H1 (cell line): ENCODE measurements around the gene COQ5. TPM values are rescaled to one million over a fixed set of nuclear protein-coding genes. Genes with fewer than 3 reads are reported as not detected.

Source experiments
- CTCF ChIA-PET: fragments of 300-600 bp; sonication (Branson Sonifier 250); formaldehyde crosslinking; loops from one replicate; lab custom pipeline; 2021; ENCODE audit not compliant: partially characterized antibody; lab: Charles Lee
- POLR2A ChIA-PET: fragments of 300-600 bp; sonication (Branson Sonifier 250); formaldehyde crosslinking; loops from one replicate; lab custom pipeline; 2021; ENCODE audit warnings: inconsistent platforms; ENCODE audit not compliant: partially characterized antibody; lab: Charles Lee
- DNase-seq, 2 experiments: peaks; one replicate each; pipeline versions ENCODE4 v3.0.0 to v3.0.0-alpha.2; 2010 to 2022; ENCODE audit warnings: low spot score in 2 of 2, low read depth in 1 of 2, mixed read lengths in 1 of 2
- FAIRE-seq: peaks from 2 replicates; lab custom pipeline; 2011; peaks lifted over from hg19 to GRCh38; lab: Jason Lieb, UNC
- H2AFZ ChIP-seq: 2 replicates; pipeline ENCODE4 v1.8.1; 2012; ENCODE audit warnings: low read length, inconsistent platforms
- H2AK5ac ChIP-seq: 2 replicates; pipeline ENCODE4 v1.6.1; 2013; ENCODE audit warnings: low read depth, low read length
- H2BK120ac ChIP-seq: replicated peaks from 2 replicates; pipeline ENCODE3; 2013; ENCODE audit warnings: low read depth, low read length, inconsistent platforms
- H2BK12ac ChIP-seq: 2 replicates; pipeline ENCODE4 v1.6.1; 2013; ENCODE audit warnings: low read depth, low read length
- H2BK15ac ChIP-seq: 2 replicates; pipeline ENCODE4 v1.6.1; 2013; ENCODE audit warnings: low read length
- H2BK20ac ChIP-seq: 2 replicates; pipeline ENCODE4 v1.6.1; 2013; ENCODE audit warnings: low read length
- H2BK5ac ChIP-seq: 2 replicates; pipeline ENCODE4 v1.6.1; 2013; ENCODE audit warnings: low read depth, low read length
- H3K14ac ChIP-seq: 2 replicates; pipeline ENCODE4 v1.6.1; 2013; ENCODE audit warnings: inconsistent platforms; ENCODE audit not compliant: insufficient read length
- H3K18ac ChIP-seq: 2 replicates; pipeline ENCODE4 v1.6.1; 2013; ENCODE audit warnings: low read length; ENCODE audit errors: extremely low read depth
- H3K23ac ChIP-seq: 2 replicates; pipeline ENCODE4 v1.6.1; 2013; ENCODE audit warnings: inconsistent platforms; ENCODE audit not compliant: insufficient read length
- H3K23me2 ChIP-seq: 2 replicates; pipeline ENCODE4 v1.6.1; 2013; ENCODE audit warnings: low read depth, low read length
- H3K27ac ChIP-seq: 2 replicates; pipeline ENCODE4 v1.6.1; 2011; ENCODE audit warnings: low read depth, low read length, inconsistent platforms
- H3K27me3 ChIP-seq, 4 experiments: replicated peaks in 1 of 4; 1 replicate in 1 of 4; 2 replicates in 3 of 4; pipeline versions ENCODE4 v1.6.1 to v1.8.1; 2011 to 2013; ENCODE audit warnings: low read length in 3 of 4, mild to moderate bottlenecking in 3 of 4, inconsistent platforms in 2 of 4, mixed read lengths in 2 of 4, moderate library complexity in 1 of 4; ENCODE audit not compliant: control insufficient read depth in 3 of 4, insufficient read depth in 3 of 4; ENCODE audit errors: extremely low read depth in 1 of 4
- H3K36me3 ChIP-seq, 4 experiments: 2 replicates each; pipeline versions ENCODE4 v1.6.1 to v1.8.1; 2011 to 2013; ENCODE audit warnings: mild to moderate bottlenecking in 4 of 4, low read length in 3 of 4, moderate library complexity in 2 of 4, control low read depth in 1 of 4, inconsistent platforms in 1 of 4; ENCODE audit not compliant: insufficient read depth in 4 of 4, control insufficient read depth in 2 of 4
- H3K4ac ChIP-seq: replicated peaks from 2 replicates; pipeline ENCODE3; 2013; ENCODE audit warnings: low read length, low read depth, mixed read lengths, inconsistent platforms; ENCODE audit not compliant: insufficient read length
- H3K4me1 ChIP-seq, 4 experiments: replicated peaks in 1 of 4; 1 replicate in 1 of 4; 2 replicates in 3 of 4; pipeline versions ENCODE4 v1.6.1 to v1.8.1; 2011 to 2013; ENCODE audit warnings: low read length in 3 of 4, inconsistent platforms in 2 of 4, mixed read lengths in 1 of 4; ENCODE audit not compliant: insufficient read depth in 4 of 4, control insufficient read depth in 3 of 4
- H3K4me2 ChIP-seq, 2 experiments: 2 replicates each; pipeline versions ENCODE4 v1.6.1 to v1.8.1; 2011 to 2013; ENCODE audit warnings: low read depth in 2 of 2, low read length in 2 of 2, control low read depth in 1 of 2, inconsistent platforms in 1 of 2, mild to moderate bottlenecking in 1 of 2; ENCODE audit not compliant: insufficient read depth in 1 of 2
- H3K4me3 ChIP-seq, 4 experiments: fragments of 200-600, 300-600 bp in 1 of 4; sonication (generic), shearing (Covaris generic), sonication (Bioruptor Twin) in 1 of 4; 2 replicates each; pipeline versions ENCODE4 v1.5.1 to v1.8.1; 2011 to 2016; ENCODE audit warnings: low read length in 4 of 4, low read depth in 3 of 4, control low read depth in 2 of 4, inconsistent platforms in 2 of 4, mild to moderate bottlenecking in 2 of 4, mixed read lengths in 1 of 4, moderate library complexity in 1 of 4; ENCODE audit not compliant: insufficient read depth in 2 of 4; ENCODE audit errors: extremely low read depth in 1 of 4
- H3K56ac ChIP-seq: replicated peaks from 2 replicates; pipeline ENCODE3; 2013; ENCODE audit warnings: low read depth, mild to moderate bottlenecking, mixed read lengths, low read length, inconsistent platforms; ENCODE audit not compliant: insufficient read length
- H3K79me1 ChIP-seq: 2 replicates; pipeline ENCODE4 v1.6.1; 2013; ENCODE audit warnings: low read depth, low read length, control low read depth
- H3K79me2 ChIP-seq, 2 experiments: 2 replicates each; pipeline versions ENCODE4 v1.6.1 to v1.8.1; 2012 to 2013; ENCODE audit warnings: low read length in 2 of 2, mild to moderate bottlenecking in 2 of 2, inconsistent platforms in 1 of 2; ENCODE audit not compliant: insufficient read depth in 2 of 2, control insufficient read depth in 1 of 2
- H3K9ac ChIP-seq, 4 experiments: replicated peaks in 1 of 4; 1 replicate in 1 of 4; 2 replicates in 3 of 4; pipeline versions ENCODE4 v1.6.1 to v1.8.1; 2011 to 2013; ENCODE audit warnings: low read depth in 3 of 4, low read length in 3 of 4, control low read depth in 2 of 4, mild to moderate bottlenecking in 2 of 4, moderate library complexity in 2 of 4, inconsistent platforms in 1 of 4; ENCODE audit errors: extremely low read depth in 1 of 4
- H3K9me3 ChIP-seq, 2 experiments: 2 replicates each; pipeline versions ENCODE4 v1.6.1 to v1.8.1; 2012 to 2013; ENCODE audit warnings: mild to moderate bottlenecking in 2 of 2, moderate library complexity in 2 of 2, control low read depth in 1 of 2, inconsistent platforms in 1 of 2, low read depth in 1 of 2, low read length in 1 of 2, mixed read lengths in 1 of 2; ENCODE audit not compliant: insufficient read depth in 2 of 2
- H4K20me1 ChIP-seq, 2 experiments: replicated peaks in 1 of 2; 2 replicates each; pipeline versions ENCODE3 to v1.8.1; 2011 to 2013; ENCODE audit warnings: inconsistent platforms in 2 of 2, low read length in 2 of 2, mild to moderate bottlenecking in 1 of 2; ENCODE audit not compliant: insufficient read depth in 2 of 2, control insufficient read depth in 1 of 2
- H4K5ac ChIP-seq: 2 replicates; pipeline ENCODE4 v1.6.1; 2013; ENCODE audit warnings: low read length, low read depth, mixed read lengths, inconsistent platforms; ENCODE audit not compliant: insufficient read length
- H4K8ac ChIP-seq: 2 replicates; pipeline ENCODE4 v1.8.0; 2013; ENCODE audit warnings: mild to moderate bottlenecking, moderate library complexity, low read length, inconsistent platforms; ENCODE audit not compliant: insufficient read depth; ENCODE audit errors: extremely low read depth
- H4K91ac ChIP-seq: replicated peaks from 2 replicates; pipeline ENCODE3; 2013; ENCODE audit warnings: low read length, mixed read lengths, inconsistent platforms; ENCODE audit not compliant: insufficient read length
- ATF3 ChIP-seq: IDR thresholded peaks from 2 replicates; pipeline ENCODE4 v1.6.1; 2011; ENCODE audit warnings: low read depth, mild to moderate bottlenecking, low read length; ENCODE audit not compliant: insufficient read depth
- POLR2AphosphoS5 ChIP-seq: IDR thresholded peaks from 2 replicates; pipeline ENCODE4 v1.6.1; 2011; ENCODE audit warnings: low read depth, low read length
- POU5F1 ChIP-seq: IDR thresholded peaks from 2 replicates; pipeline ENCODE4 v1.6.1; 2011; ENCODE audit warnings: low read depth, mild to moderate bottlenecking, low read length, moderate library complexity
- RBBP5 ChIP-seq: IDR thresholded peaks from 2 replicates; pipeline ENCODE4 v1.7.1; 2012; ENCODE audit warnings: low read depth, mild to moderate bottlenecking, inconsistent platforms, low read length, moderate library complexity, borderline replicate concordance
- SAP30 ChIP-seq: fragments of 300-600 bp; sonication (generic); IDR thresholded peaks from 2 replicates; pipeline ENCODE4 v1.7.1; 2012; ENCODE audit warnings: low read length, moderate library complexity, mild to moderate bottlenecking, inconsistent platforms; ENCODE audit not compliant: insufficient read depth, insufficient replicate concordance
- SIN3A ChIP-seq, 2 experiments: IDR thresholded peaks in 1 of 2; conservative IDR thresholded peaks in 1 of 2; 2 replicates each; pipeline ENCODE4 v1.6.1; 2011 to 2012; ENCODE audit warnings: low read length in 2 of 2, improper control_type of control experiment in 1 of 2, low read depth in 1 of 2, mild to moderate bottlenecking in 1 of 2
- SP1 ChIP-seq: IDR thresholded peaks from 2 replicates; pipeline ENCODE4 v1.6.1; 2011; ENCODE audit warnings: low read depth, low read length
- TAF1 ChIP-seq: IDR thresholded peaks from 2 replicates; pipeline ENCODE4 v1.6.1; 2011; ENCODE audit warnings: mild to moderate bottlenecking, low read depth, low read length
- TAF7 ChIP-seq: optimal IDR thresholded peaks from 2 replicates; pipeline ENCODE3; 2011; ENCODE audit warnings: low read depth, mild to moderate bottlenecking, inconsistent platforms, low read length, moderate library complexity, borderline replicate concordance
- TBP ChIP-seq: IDR thresholded peaks from 2 replicates; pipeline ENCODE4 v1.6.1; 2011; ENCODE audit warnings: low read depth, low read length, improper control_type of control experiment
- TCF12 ChIP-seq: IDR thresholded peaks from 2 replicates; pipeline ENCODE4 v1.6.1; 2011; ENCODE audit warnings: low read depth, mild to moderate bottlenecking, low read length
- WGBS, 2 experiments: shearing (Covaris generic) in 1 of 2; methylation state at CpG; one replicate each; pipeline versions ENCODE4 v1.1.6 to v1.1.7; 2013 to 2015; ENCODE audit warnings: low lambda C conversion rate in 2 of 2, mixed read lengths in 2 of 2, inconsistent platforms in 1 of 2, low coverage in 1 of 2, missing lambda C conversion rate in 1 of 2; ENCODE audit not compliant: insufficient replicate concordance in 2 of 2, insufficient coverage in 1 of 2, insufficient read length in 1 of 2; ENCODE audit errors: extremely low coverage in 1 of 2, missing lambda C conversion rate in 1 of 2; 5-methylcytosine and 5-hydroxymethylcytosine counted together
- polyA plus RNA-seq, 7 experiments: library from polyadenylated mRNA; depleted of rRNA in 3 of 7; stranded (reverse) in 5 of 7; unstranded in 2 of 7; fragments of >200 nt in 5 of 7; fragments of 200-250 nt in 2 of 7; gene quantifications; 1 replicate in 5 of 7; 2 replicates in 1 of 7; 4 replicates in 1 of 7; pipeline versions ENCODE4 v1.2.1 to v1.2.3, GENCODE V29; 2011 to 2013; ENCODE audit warnings: missing spikeins in 2 of 7, mixed read lengths in 2 of 7
- total RNA-seq: library from RNA; stranded (reverse); fragmentation: NEBNext Ultra II Directional; extraction: Animal tissue kit (Norgen Biotek cat#: 25700); gene quantifications from 2 replicates; pipeline ENCODE4 v1.2.1, GENCODE V29; 2021

Gene COQ5
- total and polyA plus RNA-seq, 2 of the 8 experiments (the other 6 are each of a cell fraction or from before 2014, with no cell fraction given) = 35.1 to 35.8 TPM

GRCh38 chr12:120468325-120468820 lies 60.6 kb downstream of the COQ5 start:
- peaks cover 3% of the 10 kb centered on the region for H3K79me1 ChIP-seq
- H3K9me3 ChIP-seq = no peaks in the 10 kb centered on the region
- peak overlapping the region; percentile 20 for H3K4ac ChIP-seq
- H2AFZ ChIP-seq = no peak overlapping the region
- H3K18ac ChIP-seq = peak overlapping the region; percentile 73; the same call in 1 of the 2 replicates
- 11% methylated on average over 23 of the region's 23 CpGs; no CpG with 5 or more reads in 1 of the 2 experiments for WGBS, 2 experiments
- no peak overlapping the region for H2BK120ac ChIP-seq
- DNase-seq (peak in 1 of 2 experiments; percentile 59), FAIRE-seq (no peak)
- H4K91ac ChIP-seq = no peak overlapping the region
- no peak overlapping the region for H2BK20ac ChIP-seq
- H2BK5ac ChIP-seq = 0 out of 2 replicates have a peak overlapping the region, but pooled peaks have one; percentile 64
- no peaks in the 10 kb centered on the region for H3K27me3 ChIP-seq
- no peak overlapping the region for H3K14ac ChIP-seq
- peaks cover 22 to 30% (median 24%) of the 10 kb centered on the region in 4 experiments for H3K36me3 ChIP-seq
- CTCF ChIA-PET = interaction anchor here (0.6 to 9.3 kb wide), 19 partner anchors 12 to 233 kb away, joined by 3 to 152 read pairs (median 4); partner anchors contain the start of genes COX6A1, DYNLL1, GATC and PLA2G1B
- H3K56ac ChIP-seq = peak overlapping the region; percentile 34
- H2BK15ac ChIP-seq = no peak overlapping the region
- H3K4me3 ChIP-seq = peak overlapping the region; percentile 76 to 97 (median 78)
- H3K23ac ChIP-seq = no peak overlapping the region
- H4K20me1 ChIP-seq = peaks cover 10 to 18% of the 10 kb centered on the region in 2 experiments
- H4K8ac ChIP-seq = no peak overlapping the region; the same call in 1 of the 2 replicates
- peaks cover 0 to 49% of the 10 kb centered on the region in 2 experiments; a peak in 3 of 4 replicates for H3K79me2 ChIP-seq
- POLR2A ChIA-PET = interaction anchor here (0.6 to 18.7 kb wide), 26 partner anchors 8 to 449 kb away, joined by 3 to 365 read pairs (median 4); partner anchors contain the start of genes COX6A1, DYNLL1, GATC and RNF10
- peak overlapping the region; percentile 57 to 75 (median 69); a peak in 5 of 7 replicates for H3K9ac ChIP-seq
- no peak overlapping the region for H4K5ac ChIP-seq
- peaks cover 0 to 5% (median 0%) of the 10 kb centered on the region in 4 experiments; a peak in 2 of 7 replicates for H3K4me1 ChIP-seq
- no peak overlapping the region for H2AK5ac ChIP-seq
- peak overlapping the region; percentile 78 to 83 for H3K4me2 ChIP-seq
- peak overlapping the region; percentile 72; the same call in 1 of the 2 replicates for H3K27ac ChIP-seq
- no peak overlapping the region for H2BK12ac ChIP-seq
- H3K23me2 ChIP-seq = peaks cover 5% of the 10 kb centered on the region
- TF ChIP-seq SP1 = peak; percentile 86
- TF ChIP-seq POLR2AphosphoS5 = 0 out of 2 replicates have a peak, but pooled peaks have one; percentile 22
- TF ChIP-seq TAF7 = no peak
- 0 out of 2 replicates have a peak, but pooled peaks have one; percentile 20 for TF ChIP-seq TCF12
- 0 out of 2 replicates have a peak, but pooled peaks have one; percentile 11 for TF ChIP-seq RBBP5
- TF ChIP-seq POU5F1 = no peak
- TF ChIP-seq ATF3 = no peak
- TF ChIP-seq TBP = 0 out of 2 replicates have a peak, but pooled peaks have one; percentile 35
- TF ChIP-seq SIN3A (conservative IDR thresholded peaks at IDR 0.05 in 1 of 2, IDR thresholded peaks at IDR 0.05 in 1 of 2; ENCODE audit: low read depth in 1 of 2, low read length in 2 of 2) = peak; percentile 44 to 87; a peak in 2 of 4 replicates
- TF ChIP-seq SAP30 = peak; percentile 88
- peak; percentile 32; the same call in 1 of the 2 replicates for TF ChIP-seq TAF1
